DOHH2 (cell line): Measurements from ENCODE around the gene CEP85.

Source experiments
- EZH2phosphoT487 ChIP-seq: fragments of 200-600 bp; sonication (generic); IDR thresholded peaks from 2 replicates; pipeline ENCODE4 v1.6.1; 2017; ENCODE audit warnings: borderline replicate concordance, mild to moderate bottlenecking, antibody characterized with exemption, low read length, moderate library complexity, mixed read lengths
- TF ChIP-seq, protein P1 (sequence below): fragments of 200-600 bp; sonication (generic); IDR thresholded peaks from one replicate; pipeline ENCODE4 v1.5.1; 2014; ENCODE audit warnings: antibody characterized with exemption, mild to moderate bottlenecking, low read depth, low read length; ENCODE audit not compliant: poor library complexity, severe bottlenecking

GRCh38 chr1:26295194-26296138 lies 61.5 kb downstream of the CEP85 start:
- TF ChIP-seq, protein P1, sequence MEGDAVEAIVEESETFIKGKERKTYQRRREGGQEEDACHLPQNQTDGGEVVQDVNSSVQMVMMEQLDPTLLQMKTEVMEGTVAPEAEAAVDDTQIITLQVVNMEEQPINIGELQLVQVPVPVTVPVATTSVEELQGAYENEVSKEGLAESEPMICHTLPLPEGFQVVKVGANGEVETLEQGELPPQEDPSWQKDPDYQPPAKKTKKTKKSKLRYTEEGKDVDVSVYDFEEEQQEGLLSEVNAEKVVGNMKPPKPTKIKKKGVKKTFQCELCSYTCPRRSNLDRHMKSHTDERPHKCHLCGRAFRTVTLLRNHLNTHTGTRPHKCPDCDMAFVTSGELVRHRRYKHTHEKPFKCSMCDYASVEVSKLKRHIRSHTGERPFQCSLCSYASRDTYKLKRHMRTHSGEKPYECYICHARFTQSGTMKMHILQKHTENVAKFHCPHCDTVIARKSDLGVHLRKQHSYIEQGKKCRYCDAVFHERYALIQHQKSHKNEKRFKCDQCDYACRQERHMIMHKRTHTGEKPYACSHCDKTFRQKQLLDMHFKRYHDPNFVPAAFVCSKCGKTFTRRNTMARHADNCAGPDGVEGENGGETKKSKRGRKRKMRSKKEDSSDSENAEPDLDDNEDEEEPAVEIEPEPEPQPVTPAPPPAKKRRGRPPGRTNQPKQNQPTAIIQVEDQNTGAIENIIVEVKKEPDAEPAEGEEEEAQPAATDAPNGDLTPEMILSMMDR, result no peak
- no peak for TF ChIP-seq EZH2phosphoT487
